Right lobe of liver (tissue), 4 donors: ENCODE measurements around the gene AKAP14.

Experiments used
- POLR2A ChIP-seq: fragments of 450-650 bp; IDR thresholded peaks from one replicate; pipeline ENCODE4 v1.6.1; 2017; ENCODE audit warnings: antibody characterized with exemption, mild to moderate bottlenecking
- TF ChIP-seq, protein P1 (sequence below), 4 donors: fragments of 200-600 bp in 3 of 4; fragments of 450-650 bp in 1 of 4; IDR thresholded peaks; one replicate each; pipeline versions ENCODE4 v1.5.1 to v1.8.0; 2016 to 2022; ENCODE audit warnings: antibody characterized with exemption in 4 of 4, mild to moderate bottlenecking in 2 of 4
- donor health status: DM: no; HTN: no; CAD: no.
- donor health status: DM: no; HTN: no; CAD: no.
- donor health status: DM: no; HTN: yes; CAD: no.

DNA sequence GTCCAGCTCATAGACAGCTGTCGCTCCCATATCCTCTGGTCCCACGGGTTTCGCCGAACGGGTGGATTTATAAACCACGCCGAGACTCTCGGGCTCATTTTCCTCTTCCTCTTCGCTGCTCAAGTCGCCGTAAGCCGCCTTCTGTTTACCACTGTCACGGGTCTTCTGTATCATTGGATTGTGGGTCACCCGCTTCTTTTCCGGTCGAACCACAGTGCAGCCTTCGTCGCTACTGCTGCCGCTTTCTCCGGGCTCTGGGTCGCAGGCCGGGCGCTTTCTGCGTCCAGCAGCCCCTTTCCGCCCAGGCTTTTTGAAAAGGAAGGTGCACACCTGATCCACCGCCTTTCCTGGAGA lies 24.5 kb upstream of the AKAP14 start:
- TF ChIP-seq, protein P1, sequence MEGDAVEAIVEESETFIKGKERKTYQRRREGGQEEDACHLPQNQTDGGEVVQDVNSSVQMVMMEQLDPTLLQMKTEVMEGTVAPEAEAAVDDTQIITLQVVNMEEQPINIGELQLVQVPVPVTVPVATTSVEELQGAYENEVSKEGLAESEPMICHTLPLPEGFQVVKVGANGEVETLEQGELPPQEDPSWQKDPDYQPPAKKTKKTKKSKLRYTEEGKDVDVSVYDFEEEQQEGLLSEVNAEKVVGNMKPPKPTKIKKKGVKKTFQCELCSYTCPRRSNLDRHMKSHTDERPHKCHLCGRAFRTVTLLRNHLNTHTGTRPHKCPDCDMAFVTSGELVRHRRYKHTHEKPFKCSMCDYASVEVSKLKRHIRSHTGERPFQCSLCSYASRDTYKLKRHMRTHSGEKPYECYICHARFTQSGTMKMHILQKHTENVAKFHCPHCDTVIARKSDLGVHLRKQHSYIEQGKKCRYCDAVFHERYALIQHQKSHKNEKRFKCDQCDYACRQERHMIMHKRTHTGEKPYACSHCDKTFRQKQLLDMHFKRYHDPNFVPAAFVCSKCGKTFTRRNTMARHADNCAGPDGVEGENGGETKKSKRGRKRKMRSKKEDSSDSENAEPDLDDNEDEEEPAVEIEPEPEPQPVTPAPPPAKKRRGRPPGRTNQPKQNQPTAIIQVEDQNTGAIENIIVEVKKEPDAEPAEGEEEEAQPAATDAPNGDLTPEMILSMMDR (IDR thresholded peaks at IDR 0.05), result no peak
- TF ChIP-seq POLR2A, result no peak
